ENCODE measurements around the gene COL18A1. TPM values are rescaled to one million over a fixed set of nuclear protein-coding genes. Genes with fewer than 3 reads are reported as not detected.

COL18A1 gene
- total RNA-seq, 1 donor from 2014 or later = 9.2 TPM

DNA sequence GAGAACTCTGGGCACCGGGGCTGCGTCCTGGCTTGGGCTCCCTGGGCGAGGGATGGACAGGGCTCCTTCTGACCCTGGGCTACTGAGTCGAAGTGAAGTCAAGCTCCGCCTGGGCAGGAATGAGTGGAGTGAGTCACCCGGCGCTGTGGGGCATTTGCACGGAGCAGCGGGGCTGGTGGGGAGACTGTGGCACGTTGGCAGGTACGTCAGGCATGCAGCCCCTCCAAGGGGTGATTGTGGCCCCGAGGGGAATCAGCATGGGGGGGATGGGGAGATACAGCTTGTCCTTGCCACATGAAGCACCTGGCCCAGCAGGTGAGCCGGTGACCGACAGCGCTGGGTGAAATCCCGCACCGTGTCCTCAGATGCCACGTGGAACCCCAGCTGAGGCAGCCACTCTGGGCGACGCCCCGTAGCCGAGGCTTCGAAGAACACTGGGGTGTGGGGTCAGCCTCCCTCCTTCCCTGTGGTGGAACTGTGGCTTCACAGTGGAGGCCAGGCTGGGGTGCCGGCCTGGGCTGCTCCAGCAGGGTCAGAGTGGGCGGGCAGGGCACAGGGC lies 62.3 kb downstream of the COL18A1 start:
- TF ChIP-seq, protein P1, sequence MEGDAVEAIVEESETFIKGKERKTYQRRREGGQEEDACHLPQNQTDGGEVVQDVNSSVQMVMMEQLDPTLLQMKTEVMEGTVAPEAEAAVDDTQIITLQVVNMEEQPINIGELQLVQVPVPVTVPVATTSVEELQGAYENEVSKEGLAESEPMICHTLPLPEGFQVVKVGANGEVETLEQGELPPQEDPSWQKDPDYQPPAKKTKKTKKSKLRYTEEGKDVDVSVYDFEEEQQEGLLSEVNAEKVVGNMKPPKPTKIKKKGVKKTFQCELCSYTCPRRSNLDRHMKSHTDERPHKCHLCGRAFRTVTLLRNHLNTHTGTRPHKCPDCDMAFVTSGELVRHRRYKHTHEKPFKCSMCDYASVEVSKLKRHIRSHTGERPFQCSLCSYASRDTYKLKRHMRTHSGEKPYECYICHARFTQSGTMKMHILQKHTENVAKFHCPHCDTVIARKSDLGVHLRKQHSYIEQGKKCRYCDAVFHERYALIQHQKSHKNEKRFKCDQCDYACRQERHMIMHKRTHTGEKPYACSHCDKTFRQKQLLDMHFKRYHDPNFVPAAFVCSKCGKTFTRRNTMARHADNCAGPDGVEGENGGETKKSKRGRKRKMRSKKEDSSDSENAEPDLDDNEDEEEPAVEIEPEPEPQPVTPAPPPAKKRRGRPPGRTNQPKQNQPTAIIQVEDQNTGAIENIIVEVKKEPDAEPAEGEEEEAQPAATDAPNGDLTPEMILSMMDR (IDR thresholded peaks at IDR 0.05; ENCODE audit: insufficient read depth, low read length, severe bottlenecking) = no peak
- Histone ChIP-seq H3K4me3 (ENCODE audit: low read depth, low read length) (no peak overlapping the region), H3K27me3 (ENCODE audit: control insufficient read depth, insufficient read depth, low read length) (no peaks in the 10 kb centered on the region), H3K36me3 (ENCODE audit: control insufficient read depth, insufficient read depth, low read length) (no peaks in the 10 kb centered on the region)
- FAIRE-seq (no peak), DNase-seq (ENCODE audit: low read depth) (no peak)

DNA sequence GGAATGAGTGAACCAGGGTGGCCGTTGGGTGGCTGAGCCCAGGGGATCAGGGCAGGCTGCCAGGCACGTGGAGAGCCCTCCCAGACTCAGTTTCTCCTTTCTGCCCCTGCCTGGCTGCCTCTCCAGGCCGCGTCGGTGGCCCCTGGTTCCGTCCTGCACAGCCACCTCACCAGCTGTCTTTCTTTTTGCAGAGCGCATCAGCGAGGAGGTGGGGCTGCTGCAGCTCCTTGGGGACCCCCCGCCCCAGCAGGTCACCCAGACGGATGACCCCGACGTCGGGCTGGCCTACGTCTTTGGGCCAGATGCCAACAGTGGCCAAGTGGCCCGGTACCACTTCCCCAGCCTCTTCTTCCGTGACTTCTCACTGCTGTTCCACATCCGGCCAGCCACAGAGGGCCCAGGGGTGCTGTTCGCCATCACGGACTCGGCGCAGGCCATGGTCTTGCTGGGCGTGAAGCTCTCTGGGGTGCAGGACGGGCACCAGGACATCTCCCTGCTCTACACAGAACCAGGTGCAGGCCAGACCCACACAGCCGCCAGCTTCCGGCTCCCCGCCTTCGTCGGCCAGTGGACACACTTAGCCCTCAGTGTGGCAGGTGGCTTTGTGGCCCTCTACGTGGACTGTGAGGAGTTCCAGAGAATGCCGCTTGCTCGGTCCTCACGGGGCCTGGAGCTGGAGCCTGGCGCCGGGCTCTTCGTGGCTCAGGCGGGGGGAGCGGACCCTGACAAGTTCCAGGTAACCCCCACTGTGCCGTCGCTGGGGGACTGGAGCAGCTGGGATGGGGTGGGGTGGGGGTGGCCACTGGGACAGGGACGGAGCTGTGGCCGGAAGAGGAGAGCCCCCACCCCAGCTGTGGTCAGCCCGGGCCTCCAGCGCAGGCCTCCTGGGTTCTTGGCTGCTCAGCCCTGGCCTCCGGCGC lies 63.3 kb downstream of the COL18A1 start:
- FAIRE-seq (no peak), DNase-seq (ENCODE audit: low read depth) (no peak)
- no peak overlapping the region for H3K4me3 ChIP-seq (ENCODE audit: low read depth, low read length)
- TF ChIP-seq, protein P1 (IDR thresholded peaks at IDR 0.05; ENCODE audit: insufficient read depth, low read length, severe bottlenecking) = no peak
- H3K27me3 ChIP-seq (ENCODE audit: control insufficient read depth, insufficient read depth, low read length) = no peaks in the 10 kb centered on the region
- no peaks in the 10 kb centered on the region for H3K36me3 ChIP-seq (ENCODE audit: control insufficient read depth, insufficient read depth, low read length)

DNA sequence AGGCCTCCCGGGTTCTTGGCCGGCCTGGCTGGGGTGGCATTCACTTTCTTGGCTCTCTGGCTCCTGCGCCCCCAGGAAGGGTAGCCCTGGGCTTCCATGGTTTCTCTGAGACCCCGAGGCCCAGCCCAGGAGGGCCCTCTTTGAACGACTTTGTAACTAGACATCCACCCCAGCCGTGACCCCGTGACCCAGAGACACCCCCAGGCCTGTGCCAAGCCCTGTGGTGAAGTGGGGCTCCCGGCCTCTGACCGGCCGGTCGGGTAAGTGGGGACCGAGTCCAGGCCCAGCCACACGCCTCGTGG lies 64.0 kb downstream of the COL18A1 start:
- FAIRE-seq (no peak), DNase-seq (ENCODE audit: low read depth) (no peak)
- no peaks in the 10 kb centered on the region for H3K27me3 ChIP-seq (ENCODE audit: control insufficient read depth, insufficient read depth, low read length)
- H3K36me3 ChIP-seq (ENCODE audit: control insufficient read depth, insufficient read depth, low read length) = no peaks in the 10 kb centered on the region
- TF ChIP-seq, protein P1 (IDR thresholded peaks at IDR 0.05; ENCODE audit: insufficient read depth, low read length, severe bottlenecking) = no peak
- no peak overlapping the region for H3K4me3 ChIP-seq (ENCODE audit: low read depth, low read length)

DNA sequence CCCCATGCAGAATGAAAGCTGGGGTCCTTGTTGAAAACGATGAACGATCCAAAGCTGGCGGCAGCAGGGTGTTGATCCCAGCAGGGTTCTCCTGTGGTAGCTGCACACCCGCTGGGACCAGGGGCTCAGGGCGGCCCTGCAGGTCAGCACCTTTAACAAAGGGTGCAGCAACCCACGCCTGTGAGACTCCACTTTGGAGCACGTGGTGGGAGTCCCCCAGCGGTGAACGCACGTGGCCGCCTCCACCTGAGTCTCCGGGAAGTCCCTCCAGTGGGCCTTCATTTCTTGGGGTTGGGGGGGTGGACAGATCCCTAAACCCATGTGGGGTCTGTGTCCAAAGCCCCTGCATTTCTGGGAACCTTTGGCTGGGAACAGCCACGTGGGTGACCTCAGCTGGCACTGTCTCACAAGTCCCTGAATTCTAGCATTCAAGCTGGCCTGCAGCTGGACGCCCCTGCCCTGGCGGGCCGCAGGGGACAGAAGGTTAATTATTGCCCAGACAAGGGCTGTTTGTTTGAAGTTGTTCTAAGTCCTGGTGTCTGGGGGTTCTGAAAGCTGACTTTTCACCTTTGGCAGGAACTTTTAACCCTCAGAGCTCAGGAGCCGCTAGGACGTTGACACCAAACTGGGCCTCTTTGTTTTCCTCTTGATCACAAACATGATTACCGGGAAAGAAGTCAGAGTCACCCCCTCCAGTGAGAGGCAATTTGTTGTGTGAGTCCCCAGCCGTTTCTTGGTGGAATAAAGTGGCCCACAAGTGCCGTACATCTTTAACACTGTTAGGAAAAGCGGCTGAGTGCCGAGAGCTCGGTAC lies 64.5 kb downstream of the COL18A1 start:
- DNase-seq (ENCODE audit: low read depth) = no peak
- TF ChIP-seq, protein P1 (IDR thresholded peaks at IDR 0.05; ENCODE audit: insufficient read depth, low read length, severe bottlenecking) = no peak
- no peak for FAIRE-seq
- H3K36me3 ChIP-seq (ENCODE audit: control insufficient read depth, insufficient read depth, low read length) = no peaks in the 10 kb centered on the region
- no peak overlapping the region for H3K4me3 ChIP-seq (ENCODE audit: low read depth, low read length)
- H3K27me3 ChIP-seq (ENCODE audit: control insufficient read depth, insufficient read depth, low read length) = no peaks in the 10 kb centered on the region

DNA sequence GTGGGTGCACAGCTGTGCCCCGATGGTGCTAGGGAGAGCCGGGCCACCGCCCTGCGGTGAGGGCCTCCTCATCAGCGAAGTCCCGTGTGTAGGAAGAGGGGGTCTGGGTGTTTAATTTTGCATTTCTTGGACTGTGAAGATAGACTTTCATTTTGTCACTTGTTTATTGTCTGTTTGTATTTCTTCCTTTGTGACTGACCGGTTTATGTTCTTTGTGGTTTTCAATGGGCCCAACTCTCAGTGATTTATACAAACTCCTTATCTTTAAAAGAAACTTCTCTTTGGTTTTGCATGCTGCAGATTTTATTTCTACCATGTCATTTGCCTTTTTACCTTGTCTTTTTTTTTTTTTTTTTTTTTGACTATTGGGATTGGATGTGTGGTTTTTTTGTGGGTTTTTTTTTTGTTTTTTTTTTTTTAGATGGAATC lies 65.1 kb downstream of the COL18A1 start:
- Histone ChIP-seq H3K36me3 (ENCODE audit: control insufficient read depth, insufficient read depth, low read length) (no peaks in the 10 kb centered on the region), H3K27me3 (ENCODE audit: control insufficient read depth, insufficient read depth, low read length) (no peaks in the 10 kb centered on the region), H3K4me3 (ENCODE audit: low read depth, low read length) (no peak overlapping the region)
- TF ChIP-seq, protein P1 (IDR thresholded peaks at IDR 0.05; ENCODE audit: insufficient read depth, low read length, severe bottlenecking) = no peak
- DNase-seq (ENCODE audit: low read depth) (no peak), FAIRE-seq (no peak)

Measured in bronchial epithelial cell (primary cell).